HG03039 (cell line): ENCODE measurements around the gene NUP210.
"Not testable (repeated sequence)": the region's sequence is repeated elsewhere in the genome, so short reads cannot be mapped to it uniquely, and the experiment has no call there.

ENCODE experiments used
- ATAC-seq: cut with Tn5 transposase; IDR thresholded peaks from one replicate; pipeline ENCODE4 v1.9.1; 2021; ENCODE audit warnings: mild to moderate bottlenecking, moderate library complexity; ENCODE audit not compliant: unreplicated experiment

The NUP210 gene

DNA sequence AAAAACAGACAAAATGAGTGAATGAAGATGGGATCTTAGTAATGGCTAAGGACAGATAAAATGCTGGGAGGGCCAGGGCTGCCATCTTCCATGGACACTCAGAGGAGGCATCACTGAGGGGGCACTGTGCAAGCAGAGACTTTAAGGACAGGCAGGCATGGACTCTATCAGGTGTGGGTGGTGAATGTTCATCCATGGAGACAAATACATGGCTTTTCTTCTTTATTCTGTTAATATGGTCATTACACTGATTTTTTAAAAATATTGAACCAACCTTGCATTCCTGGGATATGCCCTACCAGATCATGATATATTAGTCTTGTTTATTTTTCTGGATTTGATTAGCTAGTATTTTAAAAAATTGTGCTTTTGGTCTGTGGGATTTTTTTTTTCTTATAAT is 12.2 kb downstream of the NUP210 start:
- ATAC-seq, result no peak

DNA sequence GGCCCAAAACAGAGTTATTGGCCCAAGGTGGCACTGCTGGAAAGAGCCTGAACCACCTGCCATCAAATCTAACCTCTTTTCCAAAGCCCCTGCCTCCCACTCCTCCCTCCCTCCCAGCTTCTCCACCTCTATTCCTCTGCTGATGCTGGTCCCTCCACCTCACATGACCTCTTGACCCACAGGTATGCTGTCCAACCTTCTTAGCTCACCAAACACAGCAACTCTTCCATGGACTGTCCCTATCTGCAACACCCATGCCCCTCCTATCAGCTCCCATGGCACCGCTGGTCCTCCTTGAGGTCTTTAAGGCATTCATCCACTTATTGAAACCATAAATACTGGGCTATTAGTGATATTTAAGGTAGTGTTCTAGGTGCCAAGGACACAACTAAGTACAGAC is 12.6 kb downstream of the NUP210 start:
- no peak for ATAC-seq

DNA sequence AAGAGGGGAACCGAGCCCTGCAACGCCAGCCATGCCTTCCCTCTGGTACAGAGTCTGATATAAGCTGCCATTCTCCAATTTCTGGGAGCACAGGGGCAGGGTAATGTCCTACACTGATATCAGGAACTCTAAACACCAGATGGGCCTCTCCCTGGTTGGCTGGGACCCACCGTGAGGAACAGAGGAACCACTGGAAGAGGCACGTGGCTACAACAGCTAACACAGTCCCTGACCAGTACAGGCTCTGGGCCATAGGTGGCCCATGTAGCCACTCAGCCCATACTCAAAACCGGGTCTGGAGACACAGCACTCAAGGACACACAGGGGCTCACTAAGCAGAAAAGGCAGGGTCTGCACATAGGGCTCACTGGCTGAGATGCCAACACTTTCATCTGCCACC is 13.9 kb downstream of the NUP210 start:
- no peak for ATAC-seq

DNA sequence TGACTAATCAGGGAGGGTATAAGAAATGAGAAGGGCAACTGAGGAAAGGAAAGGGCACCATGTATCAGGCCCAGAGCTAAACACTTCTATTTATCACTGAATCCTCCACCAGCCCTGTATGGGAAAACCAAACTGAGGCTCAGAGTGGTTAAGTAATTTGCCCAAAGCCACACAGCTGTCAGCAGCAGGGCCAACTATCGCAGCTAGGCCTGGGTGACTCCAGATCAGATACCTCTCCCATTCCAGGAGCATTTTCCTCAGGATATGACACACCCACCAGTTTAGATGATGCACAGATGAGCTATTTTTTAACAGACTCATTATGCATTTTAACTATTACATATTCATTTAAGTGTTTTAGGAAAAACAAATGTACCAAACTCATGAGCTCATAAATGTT is 14.5 kb downstream of the NUP210 start:
- ATAC-seq, result no peak

DNA sequence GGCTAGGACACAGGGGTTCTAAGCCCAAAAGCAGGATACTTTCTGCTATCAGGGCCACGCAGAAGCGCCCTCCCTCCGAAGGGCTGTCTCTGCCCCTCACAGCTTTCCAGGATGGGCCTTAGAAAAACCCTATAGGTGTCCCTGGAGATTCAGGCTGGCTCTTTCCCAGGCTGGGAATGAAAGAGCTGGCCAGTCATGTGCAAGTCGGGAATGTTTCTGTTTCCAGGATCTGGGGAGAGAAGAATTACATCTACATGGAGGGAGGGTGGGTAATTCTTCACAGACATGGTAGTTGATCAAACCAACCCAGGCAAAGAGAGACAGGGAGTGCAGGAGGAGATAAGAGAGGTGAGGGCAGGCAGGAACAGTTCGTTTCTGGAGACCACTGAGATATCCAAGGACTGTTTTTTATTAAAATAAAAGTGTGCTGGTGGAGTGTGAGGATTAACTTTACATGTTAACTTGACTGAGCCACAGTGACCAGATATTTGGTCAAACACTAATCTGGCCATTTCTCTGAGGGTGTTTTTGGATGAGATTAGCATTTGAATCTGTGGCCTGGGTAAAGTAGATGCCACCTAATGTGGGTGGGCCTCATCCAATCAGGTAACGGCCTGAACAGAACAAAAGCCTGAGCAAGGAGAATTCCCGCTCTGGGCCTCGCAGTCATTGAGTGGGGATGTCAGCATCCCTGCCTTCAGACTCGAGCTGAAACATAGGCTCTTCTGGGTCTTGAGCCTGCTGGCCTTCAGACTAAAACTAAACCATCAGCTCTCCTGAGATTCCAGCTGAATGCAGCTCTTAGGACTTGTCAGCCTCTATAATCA is 15.3 kb downstream of the NUP210 start:
- no peak for ATAC-seq

DNA sequence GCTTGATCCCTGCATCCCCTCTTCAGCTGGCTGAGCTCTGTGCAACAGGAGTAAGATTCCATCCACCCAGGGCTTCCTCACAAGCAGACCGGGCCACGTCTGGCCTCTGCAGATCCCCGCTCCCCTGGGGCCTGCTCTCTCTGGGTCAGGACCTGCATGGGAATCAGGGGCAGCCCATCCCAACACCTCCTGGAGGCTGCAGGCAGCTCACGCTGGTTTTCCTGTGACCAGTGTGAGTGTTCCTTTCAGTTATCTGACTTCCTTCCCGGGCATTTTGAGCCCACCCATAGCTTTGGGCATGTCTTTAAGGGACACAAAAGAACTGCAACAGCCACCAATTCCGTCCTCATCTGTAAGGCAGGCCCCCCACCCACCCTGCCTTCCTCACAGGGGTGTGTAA is 16.3 kb downstream of the NUP210 start:
- no peak for ATAC-seq

DNA sequence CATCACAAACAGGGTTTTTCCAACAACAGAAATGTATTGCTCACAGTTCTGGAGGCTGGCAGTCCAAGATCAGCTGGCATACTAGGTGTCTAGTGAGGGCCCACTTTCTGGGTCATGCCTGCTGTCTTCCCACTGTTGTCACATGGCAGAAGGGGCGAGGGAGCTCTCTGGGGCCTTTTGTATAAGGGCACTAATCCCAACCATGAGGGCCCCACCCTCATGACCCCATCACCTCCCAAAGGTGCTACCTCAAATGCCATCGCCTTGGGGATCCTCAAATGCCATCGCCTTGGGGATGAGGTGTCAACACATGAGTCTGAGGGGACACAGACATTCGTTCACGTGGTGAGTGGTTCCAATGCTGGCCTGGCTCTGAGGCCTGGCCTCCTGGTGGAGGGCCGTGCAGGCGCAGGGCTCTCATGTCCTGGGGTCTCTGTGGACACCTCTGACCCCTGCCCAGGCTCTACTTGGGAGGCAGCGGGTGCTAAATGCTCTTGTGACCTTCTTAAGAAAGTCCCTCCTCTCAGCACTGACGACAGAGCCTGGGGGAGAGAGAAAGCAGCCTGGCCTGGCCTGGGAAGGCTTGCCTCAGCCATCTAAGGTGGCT is 16.8 kb downstream of the NUP210 start:
- no peak for ATAC-seq

DNA sequence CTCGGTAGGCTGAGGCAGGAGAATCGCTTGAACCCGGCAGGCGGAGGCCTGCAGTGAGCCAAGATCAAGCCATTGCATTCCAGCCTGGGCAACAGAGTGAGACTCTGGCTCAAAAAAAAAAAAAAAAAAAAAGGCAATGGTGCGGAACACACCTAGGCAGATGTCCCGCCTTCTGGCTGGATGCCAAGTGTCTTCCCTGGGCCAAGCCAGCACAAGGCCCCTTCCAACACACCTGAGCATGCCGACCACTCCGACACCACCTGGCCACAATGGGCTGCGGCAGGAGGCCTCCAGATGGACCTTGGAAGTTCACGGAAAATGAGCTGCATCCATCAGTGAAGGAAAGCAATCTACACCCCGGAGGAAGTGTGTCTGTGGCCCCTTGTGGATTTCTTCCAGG is 19.0 kb downstream of the NUP210 start:
- no peak for ATAC-seq

DNA sequence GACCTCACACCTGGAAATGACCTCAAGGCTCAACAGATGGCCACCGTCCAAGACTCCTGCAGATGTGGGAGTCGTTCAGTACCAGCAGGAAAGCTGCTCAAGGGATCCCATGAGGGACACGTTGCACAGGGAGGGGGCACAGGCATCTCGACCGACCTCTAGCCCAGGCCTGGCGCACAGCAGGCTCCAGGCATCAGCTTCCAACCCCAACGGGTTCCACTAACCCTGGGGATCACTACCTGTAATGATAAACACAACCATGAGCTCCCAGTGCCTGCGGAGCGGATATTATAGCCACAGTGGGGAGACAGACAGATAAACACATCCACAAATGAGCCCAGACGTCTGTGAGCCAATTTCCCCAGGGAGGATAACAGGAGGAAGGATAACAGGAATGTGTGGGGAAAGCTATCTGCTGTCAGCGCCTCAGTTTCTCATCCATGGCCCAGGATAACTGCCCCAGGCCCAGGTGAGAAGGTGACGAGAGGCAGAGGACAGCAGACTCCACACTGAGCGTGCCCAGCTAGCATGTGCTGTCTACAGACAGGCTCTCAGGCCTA is 19.9 kb downstream of the NUP210 start:
- ATAC-seq, result no peak

DNA sequence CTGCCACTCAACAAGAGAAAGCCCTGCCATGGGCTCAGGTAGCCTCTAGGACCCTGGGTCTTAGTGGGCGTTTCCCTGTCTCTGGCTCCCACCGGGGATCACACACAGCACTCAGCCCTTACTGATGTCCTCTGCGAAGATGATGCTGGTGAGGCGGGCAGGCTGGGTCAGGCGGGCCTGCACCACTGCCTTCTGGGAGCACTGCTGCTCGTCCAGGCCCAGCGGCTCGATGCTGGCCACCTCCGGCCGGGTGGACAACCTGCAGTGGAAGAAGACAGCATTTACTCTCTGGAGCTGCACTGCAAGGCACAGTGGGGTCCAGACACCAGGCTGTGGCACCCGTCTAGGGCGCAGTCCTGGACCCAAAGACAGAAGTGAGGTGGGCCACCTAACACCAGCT is 20.5 kb downstream of the NUP210 start:
- no peak for ATAC-seq

DNA sequence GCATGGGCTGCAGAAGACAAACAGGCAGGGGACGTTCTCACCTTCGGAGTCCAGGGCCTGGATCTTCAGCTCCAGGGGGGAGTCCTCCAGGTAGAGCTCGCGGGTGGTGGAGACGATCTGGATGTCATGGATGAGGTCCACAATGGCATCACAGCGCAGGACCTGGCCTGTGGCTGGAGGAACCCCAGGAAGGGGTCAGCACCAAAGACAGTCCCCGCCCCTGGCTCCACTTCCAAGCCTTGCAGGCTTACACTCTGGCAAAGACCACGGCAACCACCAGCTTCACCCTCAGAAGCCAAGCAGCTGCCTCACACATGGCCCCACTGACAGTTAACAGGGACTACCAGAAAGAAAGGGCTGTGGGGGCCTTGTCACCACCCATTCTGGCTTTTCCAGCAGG is 22.8 kb downstream of the NUP210 start:
- no peak for ATAC-seq

DNA sequence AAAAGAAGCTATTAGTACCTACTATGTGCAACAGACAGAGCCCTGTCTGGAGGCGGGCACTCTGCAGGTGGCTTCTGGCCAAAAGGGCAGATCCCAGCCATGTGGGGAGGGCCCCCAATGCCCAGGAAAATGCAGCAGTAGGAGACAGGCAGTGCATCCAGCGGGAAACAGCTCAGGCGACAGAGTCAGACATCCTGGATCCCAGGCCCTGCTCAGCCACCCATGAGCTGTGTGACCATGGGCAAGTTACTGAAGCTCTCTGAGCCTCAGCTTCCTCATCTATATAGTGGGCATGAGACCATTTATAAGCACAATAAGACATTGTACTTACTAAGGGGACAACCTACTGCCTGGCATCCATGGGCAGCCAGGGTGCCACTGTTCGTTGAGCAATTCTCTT is 25.8 kb downstream of the NUP210 start:
- ATAC-seq, result no peak

DNA sequence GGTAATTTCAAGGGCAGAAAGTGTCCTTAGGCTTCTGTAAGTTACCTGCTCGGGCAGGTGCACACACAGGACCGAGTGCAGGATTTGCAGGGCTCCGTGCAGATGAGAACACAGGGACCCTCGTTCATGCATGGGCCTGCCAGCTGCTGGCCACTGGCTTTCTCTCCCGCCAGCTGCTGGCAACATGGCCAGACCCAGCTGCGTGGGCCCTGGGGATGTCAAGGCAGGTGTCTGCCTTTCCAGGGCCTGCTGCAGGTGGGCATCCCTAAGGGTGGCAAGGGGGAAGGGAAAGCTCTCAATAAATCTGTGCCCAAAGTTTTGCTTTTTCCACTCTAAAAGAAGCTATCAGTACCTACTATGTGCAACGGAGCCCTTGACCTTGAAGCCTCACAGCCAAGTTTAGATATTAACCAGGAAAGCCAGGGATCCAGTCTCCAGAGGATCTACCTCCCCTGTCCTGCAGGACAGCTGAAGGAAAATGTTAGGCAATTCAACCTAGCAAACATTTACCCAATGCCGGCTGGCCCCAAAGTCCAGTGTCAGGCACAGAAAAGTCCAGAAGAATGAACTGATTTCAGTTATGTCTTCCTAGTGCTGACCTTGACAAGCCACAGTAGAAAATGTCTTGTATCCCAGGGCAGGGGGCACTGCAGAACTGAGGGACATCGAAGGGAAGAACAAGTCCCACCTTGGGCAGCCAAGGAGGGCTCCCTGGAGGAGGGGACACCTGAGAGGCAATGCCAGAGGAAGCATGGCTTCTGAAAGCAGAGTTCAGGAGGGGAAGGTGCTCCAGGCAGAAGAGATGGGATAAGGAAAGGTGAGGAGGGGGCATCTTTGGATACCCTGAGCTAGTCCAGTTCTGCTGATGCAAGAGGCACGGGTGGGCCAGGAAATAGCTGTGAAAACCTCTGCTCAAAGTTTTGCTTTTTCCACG is 26.4 kb downstream of the NUP210 start:
- no peak for ATAC-seq

DNA sequence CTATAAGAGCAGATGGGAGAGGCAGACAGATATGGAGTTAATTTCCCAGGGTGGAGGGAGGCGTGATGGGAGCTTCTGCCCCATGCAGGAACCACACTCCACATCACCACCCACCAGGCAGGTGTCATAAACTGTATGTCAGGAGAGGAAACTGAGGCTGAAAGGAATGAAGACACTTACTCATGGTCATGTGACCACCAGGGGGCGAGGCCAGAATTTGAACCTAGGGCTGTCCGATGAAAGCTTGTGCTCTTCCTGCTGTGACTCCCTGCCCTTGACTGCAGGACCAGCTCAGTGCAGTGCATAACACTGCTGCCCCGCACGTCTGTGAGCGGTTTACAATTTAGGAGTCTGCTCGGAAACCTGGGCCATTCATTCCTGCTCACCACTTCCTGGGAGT is 28.8 kb downstream of the NUP210 start:
- ATAC-seq, result no peak

DNA sequence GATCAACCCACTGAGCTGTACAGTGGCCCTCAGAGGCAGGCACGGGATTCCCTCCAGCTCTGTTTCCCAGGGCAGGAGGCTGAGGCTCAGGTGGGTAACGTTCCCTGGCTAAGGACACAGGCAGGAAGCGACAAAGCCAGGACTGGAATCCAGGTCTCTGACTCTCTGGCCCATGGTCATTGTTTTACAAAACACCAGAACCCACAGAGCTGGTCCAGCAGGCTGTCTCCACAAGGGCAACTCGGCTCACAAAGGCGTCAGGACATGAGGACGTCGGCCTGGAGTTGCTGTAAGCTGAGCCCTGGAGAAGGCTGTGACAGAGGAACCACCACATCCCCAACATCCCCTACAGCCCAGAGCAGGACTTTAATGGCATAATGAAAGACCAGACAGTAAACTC is 30.7 kb downstream of the NUP210 start:
- no peak for ATAC-seq

DNA sequence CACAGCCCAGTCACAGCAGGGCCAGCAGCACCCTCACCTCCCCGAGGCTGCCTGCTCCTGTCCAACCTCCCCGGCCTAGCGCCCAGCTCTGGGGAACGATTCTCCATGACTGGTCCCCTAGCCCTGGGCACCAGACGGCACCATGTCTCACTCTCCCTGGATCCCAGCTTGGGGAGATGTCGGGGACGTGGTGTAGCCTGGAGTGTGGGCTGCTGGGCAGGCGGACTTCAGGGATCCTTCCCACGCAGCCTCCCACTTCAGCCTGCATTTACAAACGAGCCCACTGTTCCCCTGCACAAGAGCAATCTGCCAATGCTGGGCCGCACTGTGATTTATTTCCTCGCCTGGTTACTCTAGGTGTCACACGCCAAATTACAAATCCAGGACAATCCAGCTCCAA is 31.3 kb downstream of the NUP210 start:
- no peak for ATAC-seq

DNA sequence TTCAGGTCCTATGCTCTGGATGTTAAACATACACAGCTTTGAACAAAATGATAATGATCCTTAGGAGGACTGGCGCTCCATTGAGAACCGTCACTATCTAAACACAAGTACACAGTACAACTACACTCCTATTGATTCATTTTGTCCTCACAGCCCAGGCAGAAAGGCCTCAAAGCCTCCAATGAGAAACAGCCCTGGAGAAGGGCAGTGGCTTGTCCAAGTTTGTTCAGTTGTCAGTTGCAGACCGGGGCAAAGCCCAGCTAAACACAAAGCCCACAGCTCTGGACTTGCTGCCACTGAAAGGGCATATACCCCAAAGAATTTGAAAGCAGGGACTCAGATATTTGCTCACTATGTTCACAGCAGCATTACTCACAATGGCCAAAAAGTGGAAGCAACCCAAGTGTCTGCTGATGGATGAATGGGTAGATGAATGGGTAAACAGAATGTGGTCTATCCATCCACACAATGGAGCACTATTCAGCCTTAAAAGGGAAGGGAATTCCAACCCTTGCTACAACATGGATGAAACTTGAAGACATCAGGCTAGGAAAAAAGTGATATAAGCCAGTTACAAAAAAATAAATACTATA is 34.7 kb downstream of the NUP210 start:
- ATAC-seq, result no peak

DNA sequence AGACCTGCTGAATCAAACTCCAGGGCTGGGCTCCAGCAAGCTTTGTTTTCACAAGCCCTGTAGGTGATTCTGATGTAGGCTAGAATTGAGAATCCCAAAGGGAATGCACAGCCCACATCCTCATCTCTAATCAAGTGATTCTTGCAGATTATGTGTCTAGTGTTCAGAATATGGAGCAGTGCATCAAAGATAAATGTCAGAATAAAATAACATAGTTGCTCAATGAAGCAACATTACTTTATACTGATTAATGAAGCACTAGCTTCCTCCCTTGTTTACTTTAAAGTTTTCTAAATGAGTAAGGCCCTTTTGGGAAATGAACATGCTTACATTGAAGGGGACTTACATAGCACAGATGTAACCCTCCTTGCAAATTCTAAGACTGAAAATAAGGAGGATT is 39.2 kb downstream of the NUP210 start:
- no peak for ATAC-seq

DNA sequence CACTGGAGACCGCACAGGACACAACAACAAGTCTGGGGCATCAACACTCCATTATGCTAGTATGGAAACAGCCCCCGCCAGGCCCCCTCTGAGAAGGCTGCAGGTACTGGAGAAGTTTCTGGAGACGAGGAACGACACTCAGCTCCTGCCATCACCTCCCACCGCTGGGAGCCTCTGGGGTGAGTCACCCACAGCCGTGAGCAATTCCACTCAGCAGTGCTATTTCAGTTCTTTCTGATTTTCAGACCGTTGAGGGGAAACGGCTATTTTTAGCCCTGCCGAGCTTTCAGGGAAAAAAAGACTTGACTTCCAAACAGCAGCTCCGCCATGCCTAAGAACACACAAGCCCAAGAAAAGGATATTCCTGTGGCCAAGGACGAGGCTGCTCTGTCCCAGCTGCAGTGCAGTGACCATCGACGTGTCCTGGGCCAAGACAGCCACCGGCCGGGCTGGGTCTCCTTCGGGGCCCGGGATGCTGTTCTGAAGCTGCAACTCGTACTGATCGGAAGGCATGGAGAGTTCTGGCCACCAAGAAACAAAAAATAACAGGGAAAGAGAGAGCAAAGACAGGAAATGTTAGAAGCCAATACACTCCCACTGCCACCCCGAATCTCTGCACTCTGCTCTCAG is 40.8 kb downstream of the NUP210 start:
- ATAC-seq, result no peak

DNA sequence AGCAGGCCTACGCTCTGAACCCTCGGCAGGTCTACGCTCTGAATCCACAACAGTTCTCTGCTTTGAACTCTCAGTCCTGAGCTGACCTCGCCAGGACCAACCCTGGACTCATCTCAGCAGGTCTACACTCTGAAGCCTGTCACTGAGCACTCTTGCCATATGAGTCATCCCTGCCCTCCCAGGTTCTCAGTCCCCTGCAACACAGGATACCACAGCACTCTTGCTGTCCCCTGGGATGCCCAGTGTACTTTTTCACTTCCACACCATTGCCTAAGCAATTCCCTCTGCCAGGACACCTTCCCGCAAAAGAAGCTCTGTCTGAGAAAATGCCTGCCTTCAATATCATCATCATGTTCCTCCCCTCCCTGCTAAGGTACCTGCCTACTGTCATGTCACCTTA is 42.0 kb downstream of the NUP210 start:
- peak; percentile 65 for ATAC-seq

DNA sequence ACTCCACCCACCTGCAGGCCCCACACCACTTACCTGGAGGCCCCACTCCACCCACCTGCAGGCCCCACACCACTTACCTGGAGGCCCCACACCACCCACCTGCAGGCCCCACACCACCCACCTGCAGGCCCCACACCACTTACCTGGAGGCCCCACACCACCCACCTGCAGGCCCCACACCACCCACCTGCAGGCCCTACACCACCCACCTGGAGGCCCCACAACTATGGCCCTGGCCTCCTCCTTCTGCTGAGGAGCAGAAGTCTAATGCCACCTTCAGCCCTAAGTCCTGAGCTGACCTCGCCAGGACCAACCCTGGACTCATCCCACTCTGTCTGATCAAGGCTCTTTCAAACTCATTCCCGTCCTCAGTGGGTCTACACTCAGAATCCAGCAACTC is 42.4 kb downstream of the NUP210 start:
- not testable (repeated sequence) for ATAC-seq
